HUES64 (cell line): ENCODE measurements around the gene MPPED1.

Experiments used
- H3K27ac ChIP-seq: 2 replicates; pipeline ENCODE4 v1.7.0; 2013; ENCODE audit warnings: low read depth, low read length, inconsistent platforms
- H3K27me3 ChIP-seq: 2 replicates; pipeline ENCODE4 v1.6.1; 2013; ENCODE audit warnings: mild to moderate bottlenecking, low read length; ENCODE audit not compliant: insufficient read depth
- H3K36me3 ChIP-seq: 2 replicates; pipeline ENCODE4 v1.6.1; 2013; ENCODE audit warnings: mild to moderate bottlenecking, low read length; ENCODE audit not compliant: insufficient read depth
- H3K4me1 ChIP-seq: 2 replicates; pipeline ENCODE4 v1.6.1; 2013; ENCODE audit warnings: mild to moderate bottlenecking, low read length, moderate library complexity; ENCODE audit not compliant: insufficient read depth
- H3K4me3 ChIP-seq: 2 replicates; pipeline ENCODE4 v1.5.1; 2013; ENCODE audit warnings: mild to moderate bottlenecking, low read length, moderate library complexity
- H3K9ac ChIP-seq: 2 replicates; pipeline ENCODE4 v1.6.1; 2013; ENCODE audit warnings: mild to moderate bottlenecking, low read depth, low read length
- H3K9me3 ChIP-seq: 2 replicates; pipeline ENCODE4 v1.6.1; 2013; ENCODE audit warnings: low read depth, low read length; ENCODE audit not compliant: insufficient read depth
- WGBS: fragments of 150-250, 120-280 bp; methylation state at CpG from one replicate; pipeline ENCODE4 v1.1.7; 2013; ENCODE audit warnings: missing lambda C conversion rate; 5-methylcytosine and 5-hydroxymethylcytosine counted together

The MPPED1 gene

DNA sequence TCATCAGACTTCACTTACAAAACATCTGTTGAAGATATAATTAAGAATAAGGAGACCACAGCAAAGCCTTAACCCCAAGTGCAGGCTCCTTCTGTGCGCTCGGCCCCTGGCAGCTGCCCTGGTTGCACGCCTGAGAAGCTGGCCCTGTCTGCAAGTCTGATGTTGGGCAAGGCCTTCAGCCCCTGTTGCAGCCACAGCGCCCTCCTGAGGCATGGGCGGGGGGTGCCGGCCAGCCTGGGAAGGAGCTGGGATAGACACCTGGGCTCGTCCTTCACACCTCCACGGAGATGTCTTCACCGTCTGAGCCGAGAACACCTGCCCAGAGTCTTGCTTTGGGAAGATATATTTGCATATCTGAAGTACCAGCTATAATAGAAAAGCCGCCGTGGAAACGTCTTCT is 104.1 kb downstream of the MPPED1 start:
- no peak overlapping the region for H3K9ac ChIP-seq
- WGBS: 94% methylated on average over 13 of the region's 13 CpGs

DNA sequence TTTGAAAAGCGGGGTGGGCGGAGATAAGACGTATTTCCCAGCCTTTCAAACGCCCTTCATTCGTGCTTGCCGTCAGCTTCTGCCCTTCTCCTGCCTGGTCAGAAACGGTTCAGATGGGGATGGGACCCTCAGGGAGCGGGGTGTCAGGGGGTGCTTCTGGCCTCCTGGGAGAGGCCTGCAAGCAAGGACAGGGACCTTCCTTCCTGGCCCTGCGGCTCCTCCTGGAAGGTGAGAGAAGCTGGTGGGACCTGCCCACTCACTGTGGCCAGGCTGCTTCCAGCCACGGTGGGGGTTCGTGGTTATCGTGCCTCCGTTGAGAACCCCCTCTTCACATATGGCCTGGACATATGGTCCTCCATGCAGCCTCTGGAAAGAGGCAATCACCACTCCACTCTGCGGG is 104.6 kb downstream of the MPPED1 start:
- H3K9ac ChIP-seq: no peak overlapping the region
- no peaks in the 10 kb centered on the region for H3K4me1 ChIP-seq
- H3K9me3 ChIP-seq: no peaks in the 10 kb centered on the region
- no peaks in the 10 kb centered on the region for H3K36me3 ChIP-seq
- H3K27me3 ChIP-seq: no peaks in the 10 kb centered on the region
- WGBS: 95% methylated on average over 14 of the region's 14 CpGs
- H3K4me3 ChIP-seq: no peak overlapping the region
- H3K27ac ChIP-seq: no peak overlapping the region

More for the DNA sequence above, 104.1 kb downstream of the MPPED1 start:
- H3K36me3 ChIP-seq: no peaks in the 10 kb centered on the region
- H3K27me3 ChIP-seq: no peaks in the 10 kb centered on the region
- H3K27ac ChIP-seq: no peak overlapping the region
- H3K4me1 ChIP-seq: no peaks in the 10 kb centered on the region
- H3K4me3 ChIP-seq: no peak overlapping the region
- H3K9me3 ChIP-seq: no peaks in the 10 kb centered on the region

DNA sequence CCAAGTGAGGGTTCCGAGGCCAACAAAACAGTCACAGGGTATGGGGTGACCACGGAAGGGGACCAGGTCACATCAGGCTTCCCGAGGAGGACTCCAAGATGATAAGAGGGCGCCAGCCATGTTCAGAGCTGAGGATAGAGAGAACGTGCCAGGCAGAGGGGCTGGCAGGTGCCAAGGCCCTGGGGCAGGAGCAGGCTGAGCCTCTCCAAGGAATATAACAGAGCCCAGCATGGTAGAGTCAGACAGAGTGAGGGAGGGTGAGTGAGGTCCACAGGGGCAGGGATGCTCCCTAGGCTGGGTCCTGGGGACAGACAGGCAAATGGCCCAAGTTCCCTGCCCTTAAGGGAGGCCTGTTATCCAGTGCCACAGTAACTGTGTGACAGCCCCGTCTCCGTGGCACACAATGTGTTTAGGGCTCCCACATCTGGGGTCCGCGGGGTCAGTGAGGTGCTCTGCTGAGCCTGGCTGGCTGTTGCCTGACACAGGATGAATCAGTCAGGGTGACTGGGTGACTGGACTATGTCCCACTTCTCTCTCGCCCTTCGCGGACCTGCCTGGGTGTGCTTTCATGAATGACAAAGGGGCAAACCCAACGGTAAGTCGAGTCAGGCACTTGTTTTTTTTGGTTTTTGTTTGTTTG is 105.3 kb downstream of the MPPED1 start:
- Histone ChIP-seq H3K9ac (no peak overlapping the region), H3K27me3 (no peaks in the 10 kb centered on the region), H3K4me3 (no peak overlapping the region), H3K36me3 (no peaks in the 10 kb centered on the region), H3K27ac (no peak overlapping the region), H3K4me1 (no peaks in the 10 kb centered on the region), H3K9me3 (no peaks in the 10 kb centered on the region)
- 95% methylated on average over 14 of the region's 14 CpGs for WGBS

DNA sequence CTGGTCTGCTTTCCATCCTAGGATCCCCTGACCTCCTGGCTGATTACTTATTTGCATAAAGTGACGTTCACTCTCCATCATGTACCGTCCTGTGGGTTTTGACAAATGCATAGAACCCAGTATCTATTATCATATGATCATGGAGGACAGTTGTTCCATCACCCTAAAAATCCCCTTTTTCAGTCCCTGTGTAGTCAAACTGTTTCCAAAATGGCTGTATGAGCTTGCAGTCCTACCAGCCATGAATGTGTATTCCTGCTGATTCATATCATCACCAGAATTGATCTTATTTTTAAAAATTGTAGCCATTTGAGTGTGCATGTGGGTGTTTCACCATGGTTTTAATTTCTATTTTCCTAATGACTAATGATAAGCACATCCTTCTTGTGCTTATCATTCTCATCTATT is 108.8 kb downstream of the MPPED1 start:
- Histone ChIP-seq H3K4me3 (no peak overlapping the region), H3K9me3 (no peaks in the 10 kb centered on the region), H3K9ac (no peak overlapping the region), H3K4me1 (no peaks in the 10 kb centered on the region), H3K27me3 (no peaks in the 10 kb centered on the region), H3K27ac (no peak overlapping the region), H3K36me3 (no peaks in the 10 kb centered on the region)
- 100% methylated on average over 2 of the region's 2 CpGs for WGBS

DNA sequence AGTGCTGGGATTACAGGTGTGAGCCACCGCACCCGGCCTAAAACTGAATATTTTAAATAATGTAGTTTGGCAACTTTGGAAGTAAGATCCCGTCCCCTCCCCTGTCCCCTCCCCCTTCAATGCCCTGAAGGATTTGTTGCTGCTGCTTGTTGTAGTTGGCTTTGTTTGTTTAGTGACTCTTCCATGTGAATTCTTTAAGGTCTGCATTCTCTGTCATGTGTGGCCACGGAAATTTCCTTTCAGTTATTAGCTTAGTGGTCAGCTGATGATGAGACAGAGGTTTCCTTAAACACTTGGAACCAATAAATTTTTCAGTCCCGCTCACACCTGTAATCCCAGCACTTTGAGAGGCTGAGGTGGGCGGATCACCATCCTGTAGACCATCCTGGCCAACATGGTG is 109.9 kb downstream of the MPPED1 start:
- H3K4me1 ChIP-seq: no peaks in the 10 kb centered on the region
- H3K4me3 ChIP-seq: no peak overlapping the region
- H3K9me3 ChIP-seq: no peaks in the 10 kb centered on the region
- 84% methylated on average over 5 of the region's 6 CpGs for WGBS
- no peak overlapping the region for H3K27ac ChIP-seq
- H3K27me3 ChIP-seq: no peaks in the 10 kb centered on the region
- H3K9ac ChIP-seq: no peak overlapping the region
- no peaks in the 10 kb centered on the region for H3K36me3 ChIP-seq

DNA sequence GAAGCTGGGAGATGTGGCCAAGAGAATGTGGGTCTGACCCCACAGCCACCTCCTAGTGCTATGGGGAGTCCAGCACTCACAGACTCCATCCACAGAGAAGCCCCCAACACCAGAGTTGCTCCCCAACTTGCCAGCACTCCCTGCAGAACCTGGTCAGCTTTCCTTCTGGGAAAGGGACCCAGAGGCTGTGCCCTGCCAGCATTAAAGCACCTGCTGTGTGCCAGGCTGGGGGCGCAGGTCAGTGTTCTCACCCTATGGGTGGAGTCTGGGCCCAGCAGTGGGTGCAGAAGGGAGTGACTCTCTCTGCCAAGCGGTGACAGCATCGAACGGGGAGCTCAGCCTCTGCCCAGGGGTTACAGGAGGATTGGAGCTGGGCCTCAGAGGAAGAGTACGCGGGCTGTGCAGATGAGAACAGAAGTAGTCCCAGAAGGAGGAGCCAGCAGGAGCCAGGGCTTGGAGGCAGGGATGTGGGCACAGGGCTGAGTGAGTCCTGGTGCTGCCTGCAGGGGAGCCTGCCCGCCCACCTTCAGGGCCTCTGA is 114.4 kb downstream of the MPPED1 start:
- H3K27me3 ChIP-seq: no peaks in the 10 kb centered on the region
- no peaks in the 10 kb centered on the region for H3K4me1 ChIP-seq
- H3K36me3 ChIP-seq: no peaks in the 10 kb centered on the region
- H3K9me3 ChIP-seq: no peaks in the 10 kb centered on the region
- 93% methylated on average over 7 of the region's 7 CpGs for WGBS
- no peak overlapping the region for H3K27ac ChIP-seq
- H3K9ac ChIP-seq: no peak overlapping the region
- no peak overlapping the region for H3K4me3 ChIP-seq

DNA sequence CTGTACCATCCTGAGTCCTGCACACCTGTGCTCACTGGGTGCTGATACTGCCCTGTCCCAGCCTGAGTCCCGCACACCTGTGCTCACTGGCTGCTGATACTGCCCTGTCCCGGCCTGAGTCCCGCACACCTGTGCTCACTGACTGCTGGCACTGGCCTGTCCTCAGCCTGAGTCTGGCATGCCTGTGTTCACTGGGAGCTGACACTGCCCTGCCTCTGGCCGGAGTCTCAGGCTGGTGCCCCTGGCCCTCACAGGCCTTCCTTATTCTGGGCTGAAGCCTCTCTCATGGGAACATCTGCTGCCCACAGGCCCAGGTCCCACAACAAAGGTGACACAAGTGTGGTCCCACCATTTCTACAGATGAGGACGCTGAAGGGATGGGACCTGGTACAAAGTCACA is 115.1 kb downstream of the MPPED1 start:
- H3K4me3 ChIP-seq: no peak overlapping the region

DNA sequence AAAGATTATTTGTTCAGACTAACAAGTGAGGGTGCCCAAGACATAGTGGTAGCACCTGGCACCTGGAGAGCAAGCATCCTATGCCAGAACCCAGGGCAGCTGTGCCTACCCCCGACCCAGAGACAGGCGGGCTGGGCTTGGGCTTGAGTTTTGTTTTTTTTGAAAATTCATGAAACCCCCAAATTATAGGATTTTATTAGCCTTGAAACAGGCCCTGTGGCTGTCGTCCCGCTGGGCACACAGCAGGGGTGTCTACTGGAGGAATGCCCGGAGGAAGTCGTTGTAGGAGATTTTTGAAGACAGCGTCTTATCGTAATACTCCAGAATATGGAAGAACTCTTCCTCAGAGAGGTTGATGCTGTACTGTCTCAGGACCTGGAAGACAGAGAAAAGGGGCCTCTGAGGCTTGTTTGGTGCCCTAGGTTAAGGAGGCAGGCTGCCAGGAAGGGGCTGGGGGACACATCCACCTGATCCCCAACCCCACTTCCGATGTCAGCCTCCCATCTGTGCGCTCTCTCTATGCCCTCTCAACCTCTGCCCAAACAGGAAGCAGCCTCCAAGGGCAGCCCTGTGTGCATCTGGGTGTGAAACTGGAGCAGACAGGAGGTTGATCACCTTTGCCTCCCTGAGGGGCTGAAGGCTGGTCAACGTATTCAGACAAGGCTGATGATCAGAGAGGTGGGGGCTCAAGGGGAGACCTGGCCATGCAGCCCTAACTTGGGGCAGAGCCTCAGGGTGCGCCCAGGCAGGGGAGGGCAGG is 117.0 kb downstream of the MPPED1 start:
- Histone ChIP-seq H3K4me1 (no peaks in the 10 kb centered on the region), H3K9ac (no peak overlapping the region), H3K36me3 (no peaks in the 10 kb centered on the region), H3K9me3 (no peaks in the 10 kb centered on the region), H3K27ac (no peak overlapping the region), H3K4me3 (no peak overlapping the region), H3K27me3 (no peaks in the 10 kb centered on the region)
- 88% methylated on average over 12 of the region's 12 CpGs for WGBS

More for the DNA sequence above, 115.1 kb downstream of the MPPED1 start:
- Histone ChIP-seq H3K36me3 (no peaks in the 10 kb centered on the region), H3K27me3 (no peaks in the 10 kb centered on the region), H3K4me1 (no peaks in the 10 kb centered on the region), H3K27ac (no peak overlapping the region), H3K9me3 (no peaks in the 10 kb centered on the region), H3K9ac (no peak overlapping the region)
- WGBS: 94% methylated on average over 5 of the region's 5 CpGs

DNA sequence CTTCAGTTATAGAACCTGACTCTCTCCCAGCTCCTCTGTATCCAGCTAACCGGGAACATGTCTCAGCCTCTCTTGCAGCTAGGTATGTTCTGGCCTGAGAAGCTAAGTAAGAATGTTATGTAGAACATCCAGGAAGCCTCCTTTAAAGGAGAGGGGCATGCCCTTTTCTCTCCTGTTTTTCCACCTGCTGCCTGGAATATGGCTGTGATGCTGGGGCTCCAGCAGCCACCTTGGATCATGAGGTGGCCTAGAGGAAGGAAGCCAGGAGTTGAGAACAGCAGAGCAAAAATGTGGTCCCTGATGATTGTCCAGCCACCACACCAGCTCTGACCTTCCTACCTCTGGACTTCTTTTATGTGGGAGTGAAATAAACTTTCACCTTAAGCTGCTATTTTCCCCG is 117.6 kb downstream of the MPPED1 start:
- no peak overlapping the region for H3K27ac ChIP-seq
- 100% methylated on average over 1 of the region's 2 CpGs for WGBS

DNA sequence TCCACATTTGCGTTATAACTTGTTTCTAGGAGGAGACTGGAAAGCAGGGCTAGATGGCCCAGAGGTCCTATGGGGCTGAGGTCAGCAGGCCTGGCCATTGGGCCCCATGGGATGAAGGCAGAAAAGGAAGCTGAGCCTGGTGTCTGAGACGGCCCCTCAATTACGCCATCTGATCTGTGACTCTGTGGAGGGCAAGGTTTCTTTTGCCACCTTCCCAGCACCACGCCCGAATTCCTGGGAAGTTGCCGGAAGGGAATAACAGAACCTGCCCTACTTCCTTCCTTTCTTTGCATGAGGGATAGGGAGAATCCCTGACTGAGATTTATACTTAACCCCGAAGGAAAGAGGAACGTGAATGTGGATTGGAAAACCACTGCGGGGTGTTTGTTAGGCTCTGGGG is 118.1 kb downstream of the MPPED1 start:
- Histone ChIP-seq H3K4me1 (no peaks in the 10 kb centered on the region), H3K36me3 (no peaks in the 10 kb centered on the region), H3K4me3 (no peak overlapping the region), H3K9me3 (no peaks in the 10 kb centered on the region), H3K9ac (no peak overlapping the region), H3K27me3 (no peaks in the 10 kb centered on the region), H3K27ac (no peak overlapping the region)
- 91% methylated on average over 9 of the region's 9 CpGs for WGBS

More for the DNA sequence above, 117.6 kb downstream of the MPPED1 start:
- Histone ChIP-seq H3K36me3 (no peaks in the 10 kb centered on the region), H3K9me3 (no peaks in the 10 kb centered on the region), H3K9ac (no peak overlapping the region), H3K27me3 (no peaks in the 10 kb centered on the region), H3K4me3 (no peak overlapping the region), H3K4me1 (no peaks in the 10 kb centered on the region)

DNA sequence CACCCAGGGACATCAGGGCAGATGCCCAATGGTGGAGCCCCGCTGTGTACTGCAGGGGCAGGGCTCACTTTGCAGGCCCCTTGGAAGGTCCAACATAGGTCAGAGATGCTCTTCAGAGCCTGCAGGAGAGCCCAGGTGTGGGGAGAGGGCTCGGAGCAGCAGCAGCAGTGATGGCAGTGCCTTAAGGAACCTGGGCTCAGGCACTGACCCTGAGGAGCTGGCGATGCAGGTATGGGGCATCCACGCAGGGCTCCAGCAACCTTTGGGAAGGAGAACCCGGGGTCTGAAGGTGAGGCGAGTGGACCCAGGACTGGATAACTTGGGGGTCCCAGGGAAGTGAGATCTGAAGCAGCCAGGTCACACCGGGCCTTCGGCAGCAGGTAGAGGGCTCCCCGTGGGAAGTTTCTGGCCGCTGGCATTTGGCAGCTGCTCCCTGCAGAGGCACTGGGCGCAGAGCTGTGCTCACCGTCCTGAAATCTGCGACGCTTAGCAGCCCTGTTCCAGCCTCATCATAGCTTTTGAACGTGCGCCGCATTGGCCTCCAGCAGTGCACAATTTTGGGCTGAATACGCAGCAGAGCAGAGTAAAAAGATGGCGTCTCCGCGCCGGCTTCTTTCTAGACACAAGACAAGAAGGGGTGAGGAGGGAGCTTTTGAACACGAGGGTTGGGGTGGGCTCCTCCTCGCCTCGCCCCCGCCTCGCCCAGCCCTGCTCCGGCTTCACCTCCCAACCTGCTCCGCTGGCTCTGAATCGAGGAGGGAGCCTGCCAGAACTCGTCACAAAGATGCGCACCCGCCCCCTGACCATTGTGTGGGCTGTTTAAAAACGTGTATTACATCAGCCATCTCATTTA is 118.8 kb downstream of the MPPED1 start:
- H3K9me3 ChIP-seq: no peaks in the 10 kb centered on the region
- 84% methylated on average over 34 of the region's 34 CpGs for WGBS

More for the DNA sequence above, 118.8 kb downstream of the MPPED1 start:
- H3K27ac ChIP-seq: no peak overlapping the region
- H3K27me3 ChIP-seq: no peaks in the 10 kb centered on the region
- no peak overlapping the region for H3K4me3 ChIP-seq
- no peaks in the 10 kb centered on the region for H3K4me1 ChIP-seq
- H3K9ac ChIP-seq: no peak overlapping the region
- no peaks in the 10 kb centered on the region for H3K36me3 ChIP-seq
